Loucy (cell line): ENCODE measurements around the gene NAA30.

Source experiments
- H2AFZ ChIP-seq: fragments of 200-600 bp; sonication (generic); 2 replicates; pipeline ENCODE4 v1.6.0; 2016; ENCODE audit warnings: antibody characterized with exemption, mild to moderate bottlenecking, low read length, moderate library complexity
- H3F3A ChIP-seq: fragments of 200-600 bp; 2 replicates; pipeline ENCODE4 v1.6.0; 2016; ENCODE audit warnings: antibody characterized with exemption, low read depth, mild to moderate bottlenecking
- H3K27me3 ChIP-seq: fragments of 200-600 bp; sonication (generic); 2 replicates; pipeline ENCODE4 v1.6.1; 2014; ENCODE audit warnings: low read length, mild to moderate bottlenecking; ENCODE audit not compliant: insufficient read depth, poor library complexity, severe bottlenecking
- H3K36me3 ChIP-seq: fragments of 200-600 bp; sonication (generic); 2 replicates; pipeline ENCODE4 v1.6.1; 2016; ENCODE audit warnings: low read length; ENCODE audit not compliant: insufficient read depth
- H3K4me1 ChIP-seq: fragments of 200-600 bp; sonication (generic); 2 replicates; pipeline ENCODE4 v1.5.1; 2014; ENCODE audit warnings: low read length, mild to moderate bottlenecking; ENCODE audit not compliant: insufficient read depth, poor library complexity, severe bottlenecking
- H3K4me2 ChIP-seq: fragments of 200-600 bp; sonication (generic); 2 replicates; pipeline ENCODE4 v1.6.0; 2014; ENCODE audit warnings: antibody characterized with exemption, low read length, low read depth, mild to moderate bottlenecking; ENCODE audit not compliant: poor library complexity, severe bottlenecking
- H3K4me3 ChIP-seq: fragments of 200-600 bp; sonication (generic); 2 replicates; pipeline ENCODE4 v1.5.1; 2014; ENCODE audit warnings: low read length, mild to moderate bottlenecking, mixed read lengths; ENCODE audit not compliant: poor library complexity, severe bottlenecking
- H3K79me2 ChIP-seq: fragments of 200-600 bp; sonication (generic); 2 replicates; pipeline ENCODE4 v1.6.1; 2014; ENCODE audit warnings: low read length; ENCODE audit not compliant: insufficient read depth
- H3K9ac ChIP-seq: fragments of 200-600 bp; sonication (generic); 2 replicates; pipeline ENCODE4 v1.6.0; 2014; ENCODE audit warnings: mild to moderate bottlenecking, low read depth, low read length, moderate library complexity; ENCODE audit not compliant: poor library complexity, severe bottlenecking
- H3K9me2 ChIP-seq: fragments of 200-600 bp; sonication (generic); replicated peaks from 2 replicates; pipeline ENCODE4 v1.6.1; 2016; ENCODE audit warnings: low read depth, low read length, mixed read lengths
- H3K9me3 ChIP-seq: fragments of 200-600 bp; sonication (generic); 2 replicates; pipeline ENCODE4 v1.6.1; 2014; ENCODE audit warnings: mild to moderate bottlenecking, antibody characterized with exemption, low read length, low read depth; ENCODE audit not compliant: insufficient read depth
- H4K20me1 ChIP-seq: fragments of 200-600 bp; sonication (generic); 2 replicates; pipeline ENCODE4 v1.6.0; 2014; ENCODE audit warnings: antibody characterized with exemption, low read length, mild to moderate bottlenecking; ENCODE audit not compliant: insufficient read depth, poor library complexity, severe bottlenecking
- CTCF ChIP-seq: fragments of 200-600 bp; sonication (generic); conservative IDR thresholded peaks from 2 replicates; pipeline ENCODE4 v1.5.1; 2014; ENCODE audit warnings: mild to moderate bottlenecking, antibody characterized with exemption, low read length
- EZH2phosphoT487 ChIP-seq: fragments of 200-600 bp; IDR thresholded peaks from 2 replicates; pipeline ENCODE4 v1.6.1; 2018; ENCODE audit warnings: antibody characterized with exemption, mild to moderate bottlenecking, moderate library complexity, borderline replicate concordance

NAA30 gene

GRCh38 chr14:57392830-57393229 lies 2.4 kb downstream of the NAA30 start:
- Histone ChIP-seq H3K9me2 (no peaks in the 10 kb centered on the region), H3K9ac (peak overlapping the region; percentile 86), H3K79me2 (peaks cover 61% of the 10 kb centered on the region), H3K36me3 (0 out of 2 replicates have a peak, but pooled peaks cover 4% of the 10 kb centered on the region), H3K27me3 (no peaks in the 10 kb centered on the region), H3K4me1 (peaks cover 41% of the 10 kb centered on the region), H3K4me3 (peak overlapping the region; percentile 95), H3F3A (no peaks in the 10 kb centered on the region), H4K20me1 (peaks cover 50% of the 10 kb centered on the region), H3K4me2 (peak overlapping the region; percentile 85), H3K9me3 (no peaks in the 10 kb centered on the region), H2AFZ (no peak overlapping the region)
- TF ChIP-seq CTCF: no peak
- no peak for TF ChIP-seq EZH2phosphoT487

- H2AFZ ChIP-seq: no peak overlapping the region
- H3K4me3 ChIP-seq: no peak overlapping the region
- no peaks in the 10 kb centered on the region for H3K27me3 ChIP-seq
- peaks cover 11% of the 10 kb centered on the region for H4K20me1 ChIP-seq
- H3K79me2 ChIP-seq: peaks cover 29% of the 10 kb centered on the region; the same call in 1 of the 2 replicates
- no peaks in the 10 kb centered on the region for H3K9me3 ChIP-seq
- no peaks in the 10 kb centered on the region for H3K9me2 ChIP-seq
- TF ChIP-seq CTCF: no peak
- TF ChIP-seq EZH2phosphoT487: no peak
- peaks cover 18% of the 10 kb centered on the region for H3K4me1 ChIP-seq
- no peak overlapping the region for H3K4me2 ChIP-seq
- H3F3A ChIP-seq: no peaks in the 10 kb centered on the region
- H3K9ac ChIP-seq: no peak overlapping the region
- peaks cover 12% of the 10 kb centered on the region; the same call in 1 of the 2 replicates for H3K36me3 ChIP-seq
These were observed 10.4 kb downstream of the NAA30 start for GRCh38 chr14:57400556-57401494.

GRCh38 chr14:57401501-57401900 lies 11.1 kb downstream of the NAA30 start:
- H3K9me3 ChIP-seq: no peaks in the 10 kb centered on the region
- H3K79me2 ChIP-seq: peaks cover 24% of the 10 kb centered on the region; the same call in 1 of the 2 replicates
- H3F3A ChIP-seq: no peaks in the 10 kb centered on the region
- no peak for TF ChIP-seq CTCF
- no peak for TF ChIP-seq EZH2phosphoT487
- H4K20me1 ChIP-seq: peaks cover 8% of the 10 kb centered on the region
- peak overlapping the region; percentile 8 for H3K4me2 ChIP-seq
- H3K4me1 ChIP-seq: peaks cover 16% of the 10 kb centered on the region
- H3K9me2 ChIP-seq: no peaks in the 10 kb centered on the region
- H3K4me3 ChIP-seq: no peak overlapping the region
- H2AFZ ChIP-seq: no peak overlapping the region
- no peak overlapping the region for H3K9ac ChIP-seq
- peaks cover 12% of the 10 kb centered on the region; the same call in 1 of the 2 replicates for H3K36me3 ChIP-seq
- no peaks in the 10 kb centered on the region for H3K27me3 ChIP-seq
